HepG2 (cell line): ENCODE data around the gene CELF5. TPM values are rescaled to one million over a fixed set of nuclear protein-coding genes. Genes with fewer than 3 reads are reported as not detected.

ENCODE experiments used
- ATAC-seq: fragments of 200-7000 bp; cut with Tn5 transposase; 3 replicates; pipeline ENCODE4 v1.9.1; 2020; ENCODE audit warnings: mild to moderate bottlenecking, moderate library complexity
- BruUV-seq: library from RNA; stranded (reverse); fragments of 400-500 nt; replicated peaks from 2 replicates; lab custom pipeline; 2021; lab: Mats Ljungman, UMichigan
- CTCF ChIA-PET: fragments of 300-600 bp; formaldehyde crosslinking; extraction: SDS; loops from one replicate; lab custom pipeline; 2021; ENCODE audit warnings: low total read pairs, inconsistent platforms, low intra/inter-chr PET ratio; lab: Yijun Ruan, JAX
- POLR2A ChIA-PET: fragments of 350-600 bp; sonication (Branson Sonifier 250); formaldehyde crosslinking; loops from one replicate; lab custom pipeline; 2020; ENCODE audit warnings: antibody characterized with exemption, inconsistent platforms; lab: Yijun Ruan, JAX
- DNase-seq: peaks from one replicate; pipeline ENCODE4 v3.0.0-alpha.2; 2015; ENCODE audit warnings: low spot score
- FAIRE-seq: peaks from 3 replicates; lab custom pipeline; 2011; peaks lifted over from hg19 to GRCh38; lab: Jason Lieb, UNC
- H2AFZ ChIP-seq: one replicate; pipeline ENCODE4 v1.6.1; 2011; ENCODE audit warnings: low read length, inconsistent platforms
- H3K27ac ChIP-seq: fragments of 300-600 bp; 3 replicates; pipeline ENCODE4 v1.8.0; 2011; ENCODE audit warnings: mixed run types, mild to moderate bottlenecking, mixed read lengths, low read length, inconsistent platforms; ENCODE audit not compliant: insufficient read depth; ENCODE audit errors: extremely low read length
- H3K27me3 ChIP-seq, 2 experiments: fragments of 200-600 bp in 1 of 2; 2 replicates in 1 of 2; 3 replicates in 1 of 2; pipeline versions ENCODE4 v1.6.0 to v1.8.0; 2011; ENCODE audit warnings: low read length in 2 of 2, mild to moderate bottlenecking in 2 of 2, moderate library complexity in 2 of 2, inconsistent platforms in 1 of 2; ENCODE audit not compliant: insufficient read depth in 2 of 2, control insufficient read depth in 1 of 2
- H3K36me3 ChIP-seq, 2 experiments: fragments of 200-600 bp in 1 of 2; replicated peaks in 1 of 2; 2 replicates in 1 of 2; 3 replicates in 1 of 2; pipeline versions ENCODE4 v1.5.1 to v1.8.0; 2011; ENCODE audit warnings: low read length in 2 of 2, inconsistent platforms in 1 of 2; ENCODE audit not compliant: insufficient read depth in 2 of 2, control insufficient read depth in 1 of 2
- H3K4me1 ChIP-seq: 2 replicates; pipeline ENCODE4 v1.5.1; 2012; ENCODE audit warnings: low read length, inconsistent platforms; ENCODE audit not compliant: insufficient read depth
- H3K4me2 ChIP-seq: 2 replicates; pipeline ENCODE4 v1.6.0; 2011; ENCODE audit warnings: low read depth, low read length, inconsistent platforms
- H3K4me3 ChIP-seq, 3 experiments: fragments of 200-600 bp in 1 of 3; sonication (generic), shearing (Covaris generic) in 1 of 3; replicated peaks in 1 of 3; 2 replicates each; pipeline ENCODE4 v1.5.1; 2011 to 2016; ENCODE audit warnings: low read length in 3 of 3, inconsistent platforms in 2 of 3, low read depth in 2 of 3, mild to moderate bottlenecking in 2 of 3, control low read depth in 1 of 3, mixed read lengths in 1 of 3; ENCODE audit not compliant: insufficient read depth in 1 of 3
- H3K79me2 ChIP-seq: one replicate; pipeline ENCODE4 v1.6.1; 2011; ENCODE audit warnings: low read length, inconsistent platforms; ENCODE audit not compliant: insufficient read depth
- H3K9ac ChIP-seq: 2 replicates; pipeline ENCODE4 v1.6.0; 2011; ENCODE audit warnings: mild to moderate bottlenecking, low read depth, low read length, inconsistent platforms; ENCODE audit not compliant: insufficient read depth
- H3K9me3 ChIP-seq: 2 replicates; pipeline ENCODE4 v1.5.1; 2012; ENCODE audit warnings: mild to moderate bottlenecking, low read length
- H4K20me1 ChIP-seq: 2 replicates; pipeline ENCODE4 v1.6.0; 2011; ENCODE audit warnings: inconsistent platforms, mild to moderate bottlenecking, low read length, moderate library complexity; ENCODE audit not compliant: insufficient read depth
- ARNT ChIP-seq: fragments of 450-650 bp; IDR thresholded peaks from 2 replicates; pipeline ENCODE4 v1.6.1; 2017
- BRCA1 ChIP-seq: sonication (generic); formaldehyde crosslinking; IDR thresholded peaks from 2 replicates; pipeline ENCODE4 v1.4.0; 2020; ENCODE audit warnings: missing genetic modification reagents
- MAFK ChIP-seq, 2 experiments: IDR thresholded peaks in 1 of 2; conservative IDR thresholded peaks in 1 of 2; 2 replicates each; pipeline ENCODE4 v1.6.1; 2011; ENCODE audit warnings: improper control_type of control experiment in 2 of 2, low read length in 2 of 2
- SIX4 ChIP-seq: sonication (generic); formaldehyde crosslinking; IDR thresholded peaks from 2 replicates; pipeline ENCODE4 v1.4.0; 2020; ENCODE audit warnings: missing genetic modification reagents
- SNRNP70 ChIP-seq: fragments of 200-400 bp; formaldehyde crosslinking; IDR thresholded peaks from 2 replicates; pipeline ENCODE4 v1.6.1; 2017; ENCODE audit warnings: mild to moderate bottlenecking, low read depth, low read length, moderate library complexity
- ZNF550 ChIP-seq: sonication (generic); formaldehyde crosslinking; IDR thresholded peaks from 2 replicates; pipeline ENCODE4 v1.4.0; 2020; ENCODE audit warnings: mild to moderate bottlenecking, missing genetic modification reagents, borderline replicate concordance
- ZNF782 ChIP-seq: sonication (generic); formaldehyde crosslinking; IDR thresholded peaks from 2 replicates; pipeline ENCODE4 v1.4.0; 2020; ENCODE audit warnings: missing genetic modification reagents, mild to moderate bottlenecking, borderline replicate concordance
- WGBS: methylation state at CpG from one replicate; pipeline ENCODE4 v1.1.6; 2017; ENCODE audit warnings: low lambda C conversion rate; 5-methylcytosine and 5-hydroxymethylcytosine counted together
- in situ Hi-C: cut with HindIII; loops from 2 replicates; pipeline ENCODE4 v1.10.0; 2017; ENCODE audit warnings: low pct_unique_long_range_greater_than_20kb; ENCODE audit not compliant: extremely low pct_ligation_motif_present
- intact Hi-C: fragments of 100-400 bp; cut with micrococcal nuclease; formaldehyde crosslinking; loops from one replicate; pipeline ENCODE4 v1.10.0; 2022; ENCODE audit not compliant: unreplicated experiment
- polyA plus RNA-seq, 8 experiments: library from polyadenylated mRNA; depleted of rRNA in 3 of 8; stranded (reverse) in 7 of 8; unstranded in 1 of 8; fragments of >200 nt; fragmentation: Illumina TruSeq in 4 of 8; extraction: Trizol in 4 of 8; gene quantifications; 2 replicates each; pipeline versions ENCODE4 v1.2.1 to v1.2.3, GENCODE V29; 2011 to 2016; ENCODE audit warnings: low read depth in 4 of 8, missing spikeins in 1 of 8, mixed read lengths in 1 of 8; ENCODE audit not compliant: insufficient read depth in 1 of 8
- total RNA-seq, 5 experiments: library from RNA; depleted of rRNA; stranded (reverse); fragments of >200 nt; fragmentation: Illumina TruSeq; extraction: Trizol; gene quantifications; 2 replicates each; pipeline ENCODE4 v1.2.3, GENCODE V29; 2016; ENCODE audit warnings: low read depth in 1 of 5
- TF ChIP-seq, protein P1 (sequence below): sonication (generic); formaldehyde crosslinking; IDR thresholded peaks from 2 replicates; pipeline ENCODE4 v1.4.0; 2020; ENCODE audit warnings: missing genetic modification reagents, borderline replicate concordance

CELF5 gene
- total and polyA plus RNA-seq, 2 of the 13 experiments (the other 11 are each of a cell fraction or from before 2014, with no cell fraction given) = 0.31 to 0.84 TPM

DNA sequence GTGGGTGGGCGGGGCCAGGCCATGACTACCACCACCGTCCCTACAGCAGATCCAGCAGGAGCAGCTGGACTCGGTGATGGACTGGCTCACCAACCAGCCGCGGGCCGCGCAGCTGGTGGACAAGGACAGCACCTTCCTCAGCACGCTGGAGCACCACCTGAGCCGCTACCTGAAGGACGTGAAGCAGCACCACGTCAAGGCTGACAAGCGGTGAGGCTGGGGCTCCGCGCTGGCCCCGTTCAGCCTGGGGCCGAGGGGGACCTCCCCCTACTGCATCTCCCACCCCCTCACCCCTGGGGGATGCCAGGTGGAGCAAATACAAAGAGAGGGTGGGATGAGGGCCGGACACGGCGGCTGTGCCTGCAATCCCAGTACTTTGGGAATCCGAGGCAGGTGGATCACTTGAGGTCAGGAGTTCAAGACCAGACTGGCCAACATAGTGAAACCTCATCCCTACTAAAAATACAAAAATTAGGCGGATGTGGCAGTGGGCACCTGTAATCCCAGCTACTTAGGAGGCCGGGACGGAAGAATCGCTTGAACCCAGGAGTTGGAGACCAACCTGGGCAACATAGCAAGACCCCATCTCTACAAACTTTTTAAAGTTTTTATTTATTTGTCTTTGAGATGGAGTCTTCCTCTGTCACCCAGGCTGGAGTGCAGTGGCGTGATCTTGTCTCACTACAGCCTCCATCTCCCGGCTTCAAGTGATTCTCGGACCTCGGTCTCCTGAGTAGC lies 18.1 kb upstream of the CELF5 start:
- CTCF ChIA-PET = no interaction called here
- in situ Hi-C loops = no loop called here

More for the DNA sequence above, 18.1 kb upstream of the CELF5 start:
- 96% methylated on average over 21 of the region's 28 CpGs for WGBS
- POLR2A ChIA-PET = no interaction called here
- no peaks in the 10 kb centered on the region for H3K27me3 ChIP-seq
- no peak for ATAC-seq
- FAIRE-seq = no peak
- H3K4me1 ChIP-seq = no peaks in the 10 kb centered on the region
- H4K20me1 ChIP-seq = no peaks in the 10 kb centered on the region; the same call in 1 of the 2 replicates
- H3K79me2 ChIP-seq = no peaks in the 10 kb centered on the region
- no peak for TF ChIP-seq SIX4 (CRISPR knock-in tag)
- TF ChIP-seq, protein P1, sequence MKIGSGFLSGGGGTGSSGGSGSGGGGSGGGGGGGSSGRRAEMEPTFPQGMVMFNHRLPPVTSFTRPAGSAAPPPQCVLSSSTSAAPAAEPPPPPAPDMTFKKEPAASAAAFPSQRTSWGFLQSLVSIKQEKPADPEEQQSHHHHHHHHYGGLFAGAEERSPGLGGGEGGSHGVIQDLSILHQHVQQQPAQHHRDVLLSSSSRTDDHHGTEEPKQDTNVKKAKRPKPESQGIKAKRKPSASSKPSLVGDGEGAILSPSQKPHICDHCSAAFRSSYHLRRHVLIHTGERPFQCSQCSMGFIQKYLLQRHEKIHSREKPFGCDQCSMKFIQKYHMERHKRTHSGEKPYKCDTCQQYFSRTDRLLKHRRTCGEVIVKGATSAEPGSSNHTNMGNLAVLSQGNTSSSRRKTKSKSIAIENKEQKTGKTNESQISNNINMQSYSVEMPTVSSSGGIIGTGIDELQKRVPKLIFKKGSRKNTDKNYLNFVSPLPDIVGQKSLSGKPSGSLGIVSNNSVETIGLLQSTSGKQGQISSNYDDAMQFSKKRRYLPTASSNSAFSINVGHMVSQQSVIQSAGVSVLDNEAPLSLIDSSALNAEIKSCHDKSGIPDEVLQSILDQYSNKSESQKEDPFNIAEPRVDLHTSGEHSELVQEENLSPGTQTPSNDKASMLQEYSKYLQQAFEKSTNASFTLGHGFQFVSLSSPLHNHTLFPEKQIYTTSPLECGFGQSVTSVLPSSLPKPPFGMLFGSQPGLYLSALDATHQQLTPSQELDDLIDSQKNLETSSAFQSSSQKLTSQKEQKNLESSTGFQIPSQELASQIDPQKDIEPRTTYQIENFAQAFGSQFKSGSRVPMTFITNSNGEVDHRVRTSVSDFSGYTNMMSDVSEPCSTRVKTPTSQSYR (CRISPR knock-in tag) = no peak
- TF ChIP-seq ARNT = no peak
- no peak for TF ChIP-seq BRCA1 (CRISPR knock-in tag)
- TF ChIP-seq SNRNP70 = no peak
- no peak for TF ChIP-seq MAFK (conservative IDR thresholded peaks at IDR 0.05 in 1 of 2, IDR thresholded peaks at IDR 0.05 in 1 of 2; ENCODE audit: low read length in 2 of 2)
- no peak for TF ChIP-seq ZNF782 (CRISPR knock-in tag)
- no peak for TF ChIP-seq ZNF550 (CRISPR knock-in tag)
- H3K4me3 ChIP-seq = no peak overlapping the region
- no peak overlapping the region for H3K9ac ChIP-seq
- no peak for DNase-seq
- intact Hi-C loops = no loop called here
- BruUV-seq = no TSS peak
- H3K9me3 ChIP-seq = no peaks in the 10 kb centered on the region
- H3K27ac ChIP-seq = no peak overlapping the region
- no peak overlapping the region for H2AFZ ChIP-seq
- H3K4me2 ChIP-seq = no peak overlapping the region
- peaks cover 5 to 22% of the 10 kb centered on the region in 2 experiments; a peak in 4 of 5 replicates for H3K36me3 ChIP-seq
